EL (cell line): ENCODE results near the gene SCG5.

ENCODE experiments used
- DNase-seq: peaks from one replicate; pipeline ENCODE4 v3.0.0-alpha.2; 2016

SCG5 gene

DNA sequence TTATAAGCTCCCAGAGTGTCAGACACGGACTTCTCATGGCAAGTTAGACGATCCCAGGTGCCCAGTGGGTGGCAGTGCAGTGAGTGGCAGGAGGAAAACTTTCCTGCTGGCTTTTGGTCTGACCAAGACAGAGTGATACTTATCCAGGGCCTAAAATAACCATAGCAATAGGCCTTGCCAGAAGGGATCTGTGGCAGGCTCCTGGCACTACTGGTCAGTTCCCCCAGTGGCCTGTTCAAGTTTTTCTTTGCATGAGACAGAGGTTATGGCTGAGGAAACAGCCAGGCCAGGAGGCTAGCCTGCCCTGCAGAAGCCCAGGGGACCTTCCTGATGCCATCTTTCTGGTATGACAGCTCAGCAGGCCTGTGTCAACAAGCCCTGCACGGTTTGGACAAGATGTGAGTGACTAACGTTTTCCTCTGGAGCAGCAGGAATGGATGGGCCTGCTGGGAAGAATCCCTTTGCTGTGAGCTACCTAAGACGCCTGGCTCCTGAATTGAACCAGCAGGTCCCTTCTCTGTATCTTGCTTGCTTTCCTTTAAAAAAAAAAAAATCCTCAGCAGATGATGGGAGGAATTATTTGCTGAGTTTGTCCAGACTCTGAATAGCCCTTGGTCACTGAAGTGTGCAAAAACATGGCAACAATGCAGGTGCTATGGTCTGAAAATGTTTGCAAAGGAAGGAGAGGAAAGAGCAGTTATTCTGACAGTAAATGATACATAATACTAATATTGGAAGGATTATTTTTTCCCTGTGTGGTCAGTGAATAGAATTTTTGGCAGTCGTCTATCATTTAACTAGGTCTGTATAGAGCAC, 18.0 kb downstream of the SCG5 start:
- peak; percentile 71 for DNase-seq

- DNase-seq, result no peak
Measured at GRCh38 chr15:32663671-32664070, 22.2 kb downstream of the SCG5 start.

DNA sequence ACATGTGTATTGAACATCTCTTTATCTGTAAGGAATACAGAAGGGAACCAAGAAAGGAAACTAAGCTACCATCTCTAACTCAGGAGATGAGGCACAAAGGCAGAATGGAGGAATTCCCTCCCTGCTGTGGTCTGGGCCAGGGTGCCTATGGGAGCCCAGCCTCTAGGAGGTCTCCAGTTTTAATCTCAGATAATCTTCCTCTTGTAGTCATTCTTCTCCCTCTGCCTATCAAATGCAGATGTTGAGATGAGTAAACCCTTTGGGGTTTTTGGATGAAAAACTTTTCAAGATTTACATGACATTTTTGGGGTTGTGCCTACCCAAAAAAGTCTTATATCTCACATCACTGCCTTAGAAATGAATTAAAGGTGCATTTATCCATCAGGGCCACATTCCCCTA, 23.3 kb downstream of the SCG5 start:
- DNase-seq, result no peak

GRCh38 chr15:32667321-32667720, 25.8 kb downstream of the SCG5 start:
- DNase-seq, result no peak

DNA sequence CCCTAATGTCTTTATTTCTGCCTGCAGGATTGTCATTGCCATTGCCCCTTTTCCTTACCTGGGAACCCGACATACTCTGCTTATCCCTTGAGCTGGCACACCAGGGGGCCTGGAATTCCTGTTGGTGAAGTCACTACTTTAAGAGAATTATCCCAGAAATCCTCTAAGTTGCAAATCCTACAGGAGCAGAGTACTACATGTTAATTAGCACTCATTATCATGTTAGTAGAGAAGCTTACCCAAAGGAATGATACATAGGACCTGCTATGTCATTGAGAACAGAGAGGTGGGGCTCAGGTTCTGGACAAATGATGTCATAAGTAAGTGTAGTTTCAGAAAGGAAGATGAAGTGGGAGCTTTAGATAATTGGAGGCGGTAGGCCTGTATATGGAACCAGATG, 27.4 kb downstream of the SCG5 start:
- peak; percentile 30 for DNase-seq

DNA sequence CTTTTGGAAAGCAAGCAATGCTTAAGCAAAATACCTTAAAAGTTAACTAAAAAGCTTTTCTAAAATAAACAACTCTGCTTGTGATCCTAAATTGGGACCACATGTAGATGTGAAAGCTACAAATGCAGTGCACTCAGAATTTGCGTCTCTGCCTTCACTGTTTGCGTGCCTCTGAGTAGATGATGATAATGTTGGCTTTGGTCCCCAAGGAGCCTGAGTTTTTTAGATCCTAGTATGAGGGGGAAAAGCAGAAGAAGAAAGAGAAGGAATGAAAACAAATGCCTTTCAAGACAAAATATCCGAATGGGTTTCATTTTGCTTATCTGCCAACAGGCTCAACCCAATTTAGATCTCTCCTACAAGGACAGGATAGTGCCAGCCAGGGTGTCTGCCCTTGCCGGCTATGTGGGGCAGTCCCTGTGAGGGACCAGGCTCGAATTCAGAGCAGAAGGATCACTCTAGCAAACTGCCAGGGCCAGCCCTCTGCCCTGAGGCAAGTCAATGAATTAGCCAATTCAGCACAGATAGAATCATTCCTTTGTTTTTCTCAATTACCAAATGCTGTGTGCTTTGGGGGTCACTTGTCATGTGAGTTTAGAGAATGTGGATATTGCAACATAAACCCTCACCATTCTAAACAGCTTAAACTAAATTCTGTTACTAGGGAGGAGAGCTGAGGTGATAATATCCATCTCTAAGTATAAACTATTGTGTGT, 28.5 kb downstream of the SCG5 start:
- DNase-seq, result peak; percentile 82

DNA sequence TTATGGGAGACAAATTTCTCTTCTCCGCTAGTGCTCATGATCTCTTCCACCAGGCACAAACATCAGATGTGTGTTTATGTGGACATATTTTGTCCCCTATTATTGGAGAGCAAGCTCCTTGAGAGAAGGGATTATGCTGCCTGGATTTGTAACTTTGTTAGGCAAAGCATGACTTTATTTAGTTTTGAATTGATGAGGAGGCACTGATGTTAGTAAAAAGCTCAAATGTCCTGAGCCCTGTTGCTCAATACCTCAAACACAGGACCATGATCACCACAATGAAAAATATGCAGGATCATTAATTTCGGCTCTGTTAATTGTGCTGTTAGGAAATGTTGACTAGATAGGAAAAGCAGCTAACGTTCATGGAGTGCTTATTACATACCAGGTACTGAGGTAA, 29.1 kb downstream of the SCG5 start:
- DNase-seq, result no peak

GRCh38 chr15:32671339-32672325, 30.1 kb downstream of the SCG5 start:
- no peak for DNase-seq

- DNase-seq, result no peak
Measured at GRCh38 chr15:32674681-32675080, 33.2 kb downstream of the SCG5 start.

DNA sequence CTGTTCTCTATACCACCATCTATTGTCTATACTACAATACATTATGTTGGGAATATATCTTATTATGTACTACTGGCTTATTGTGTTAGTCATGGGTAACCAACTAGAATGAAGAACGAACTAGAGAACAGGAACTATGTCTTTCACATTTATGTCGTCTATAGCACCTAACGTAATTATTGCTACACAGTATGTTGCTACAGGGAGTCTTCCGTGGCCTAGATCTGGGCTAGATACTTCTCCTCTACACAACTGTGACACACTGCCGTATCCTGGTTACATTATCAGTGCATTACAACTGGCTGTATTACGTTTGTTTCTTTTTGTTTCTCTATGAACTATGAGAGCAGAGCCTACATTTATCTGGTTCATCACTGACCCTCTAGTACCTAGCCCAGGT, 34.0 kb downstream of the SCG5 start:
- DNase-seq, result no peak

GRCh38 chr15:32676169-32676568, 34.7 kb downstream of the SCG5 start:
- DNase-seq, result no peak

GRCh38 chr15:32677238-32677750, 35.8 kb downstream of the SCG5 start:
- DNase-seq, result no peak

DNA sequence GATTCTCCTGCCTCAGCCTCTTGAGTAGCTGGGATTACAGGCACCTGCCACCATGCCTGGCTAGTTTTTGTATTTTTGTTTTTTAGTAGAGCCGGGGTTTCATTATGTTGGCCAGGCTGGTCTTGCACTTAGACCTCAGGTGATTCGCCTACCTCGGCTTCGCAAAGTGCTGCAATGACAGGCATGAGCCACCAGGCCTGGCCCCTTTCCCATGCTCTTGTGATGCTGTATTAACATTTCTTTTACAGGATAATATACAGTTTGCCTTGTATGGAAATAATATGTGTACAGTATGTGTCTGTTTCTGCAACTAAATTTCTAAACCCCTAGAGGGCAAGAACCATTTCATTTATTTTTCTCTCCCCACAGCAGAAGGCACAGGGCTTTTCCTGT, 37.8 kb downstream of the SCG5 start:
- DNase-seq, result no peak

DNA sequence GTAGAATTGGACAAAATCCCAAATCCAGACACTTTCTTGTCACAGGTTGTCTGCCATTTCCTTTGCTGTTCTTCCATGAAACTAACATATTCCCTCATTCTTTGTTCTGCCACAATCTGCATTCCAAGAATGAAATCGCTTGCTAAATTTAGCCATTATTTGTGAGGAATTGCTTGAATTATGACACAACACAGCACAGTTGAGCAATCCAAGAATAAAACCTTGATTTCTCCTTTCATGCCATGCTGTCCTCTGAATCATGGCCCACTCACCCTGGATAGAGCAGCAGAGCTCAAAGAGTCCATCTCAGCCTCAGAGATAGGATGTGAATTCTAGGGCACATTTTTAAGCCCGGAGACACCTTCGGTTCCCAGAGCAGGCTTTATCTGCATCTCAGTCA, 41.1 kb downstream of the SCG5 start:
- DNase-seq, result peak; percentile 95

DNA sequence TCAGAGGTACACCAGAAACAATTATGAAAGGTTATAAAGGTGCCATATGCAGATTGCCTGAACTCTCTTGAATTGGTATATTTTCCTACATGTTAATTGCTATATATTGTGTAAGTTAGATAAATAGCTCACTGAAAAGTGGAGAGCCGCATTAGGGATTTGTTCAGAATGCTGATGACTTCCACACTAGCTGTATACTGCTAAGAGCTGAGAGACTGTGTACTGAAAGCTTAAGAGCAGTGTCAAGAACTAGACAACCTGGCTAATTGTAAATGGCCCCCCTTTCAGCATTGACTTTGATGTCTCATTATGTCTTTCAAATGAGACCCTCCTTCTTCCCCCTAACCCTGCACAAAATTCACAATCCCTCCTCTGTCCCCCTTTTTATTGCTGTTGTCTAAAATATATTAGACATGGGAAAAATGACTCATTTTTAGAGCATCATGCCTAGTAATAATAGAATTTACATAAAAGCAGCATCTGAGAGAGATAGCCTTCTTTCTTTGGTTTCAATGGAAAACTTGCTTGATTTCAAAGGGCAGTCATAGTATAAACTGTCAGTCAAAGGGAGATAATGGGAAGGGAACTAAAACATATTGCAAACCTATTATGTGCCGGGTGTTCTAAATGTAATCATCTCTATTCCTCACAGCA, 41.6 kb downstream of the SCG5 start:
- no peak for DNase-seq

- peak; percentile 95 for DNase-seq
Measured at GRCh38 chr15:32683906-32684584, 42.5 kb downstream of the SCG5 start.

DNA sequence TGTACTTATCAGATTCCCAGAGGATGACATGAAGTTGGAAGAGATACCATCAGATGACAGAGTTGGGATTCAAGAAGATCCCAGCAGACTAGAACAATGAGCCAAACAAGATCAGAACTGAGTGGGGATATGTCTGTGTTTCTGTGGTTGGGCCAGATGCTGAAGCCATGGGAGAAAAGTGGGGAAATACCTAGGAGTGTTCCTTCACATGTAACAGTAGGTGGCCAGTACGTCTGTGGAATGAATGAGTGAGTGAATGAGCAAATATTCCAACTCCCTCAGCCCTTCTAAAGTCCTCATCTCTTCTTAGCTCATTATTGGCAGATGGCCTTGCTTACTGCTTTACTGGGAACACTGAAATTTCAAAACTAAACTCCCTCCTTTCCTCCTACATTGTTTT, 44.1 kb downstream of the SCG5 start:
- DNase-seq, result no peak

DNA sequence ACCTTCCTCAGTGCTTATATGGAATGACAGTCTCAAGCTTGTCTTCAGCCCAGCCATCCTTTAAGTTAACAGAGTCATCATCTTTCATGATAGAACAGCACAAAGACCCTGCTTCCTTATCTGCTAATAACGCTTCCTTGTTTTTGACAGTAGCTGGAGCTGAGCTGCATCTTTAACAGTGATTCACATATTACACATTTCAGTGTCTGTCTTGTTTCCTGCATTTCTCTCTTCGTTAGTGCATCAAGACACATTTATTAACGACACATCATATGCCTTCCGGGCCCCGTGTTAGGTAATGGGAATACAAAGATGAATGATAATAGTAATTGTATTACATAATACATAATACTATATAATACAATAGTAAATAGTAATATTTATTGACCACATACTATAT, 46.0 kb downstream of the SCG5 start:
- DNase-seq, result peak; percentile 82

DNA sequence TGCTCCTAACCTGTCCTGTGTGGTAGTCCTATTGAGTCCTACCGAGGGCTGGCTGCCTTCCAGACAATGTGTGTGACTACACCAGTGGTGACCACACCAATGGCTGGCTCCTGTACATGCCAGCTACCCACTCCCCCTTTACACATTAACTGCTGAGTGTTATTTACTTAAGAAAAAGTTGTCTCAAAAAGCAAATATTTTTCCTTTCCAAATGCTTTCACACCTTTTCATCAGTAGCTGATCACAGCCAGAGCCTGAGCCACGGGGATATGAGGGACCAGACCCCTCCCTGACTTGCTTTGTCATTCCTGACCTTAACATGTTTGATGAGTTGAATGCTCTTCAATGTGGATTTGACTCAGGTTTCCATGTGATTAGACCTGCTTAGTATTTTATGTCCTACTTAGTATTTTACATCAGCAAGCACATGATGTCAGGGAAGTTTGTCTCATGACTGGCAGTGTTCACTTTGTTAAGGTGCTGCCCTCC, 46.7 kb downstream of the SCG5 start:
- DNase-seq, result peak; percentile 64

DNA sequence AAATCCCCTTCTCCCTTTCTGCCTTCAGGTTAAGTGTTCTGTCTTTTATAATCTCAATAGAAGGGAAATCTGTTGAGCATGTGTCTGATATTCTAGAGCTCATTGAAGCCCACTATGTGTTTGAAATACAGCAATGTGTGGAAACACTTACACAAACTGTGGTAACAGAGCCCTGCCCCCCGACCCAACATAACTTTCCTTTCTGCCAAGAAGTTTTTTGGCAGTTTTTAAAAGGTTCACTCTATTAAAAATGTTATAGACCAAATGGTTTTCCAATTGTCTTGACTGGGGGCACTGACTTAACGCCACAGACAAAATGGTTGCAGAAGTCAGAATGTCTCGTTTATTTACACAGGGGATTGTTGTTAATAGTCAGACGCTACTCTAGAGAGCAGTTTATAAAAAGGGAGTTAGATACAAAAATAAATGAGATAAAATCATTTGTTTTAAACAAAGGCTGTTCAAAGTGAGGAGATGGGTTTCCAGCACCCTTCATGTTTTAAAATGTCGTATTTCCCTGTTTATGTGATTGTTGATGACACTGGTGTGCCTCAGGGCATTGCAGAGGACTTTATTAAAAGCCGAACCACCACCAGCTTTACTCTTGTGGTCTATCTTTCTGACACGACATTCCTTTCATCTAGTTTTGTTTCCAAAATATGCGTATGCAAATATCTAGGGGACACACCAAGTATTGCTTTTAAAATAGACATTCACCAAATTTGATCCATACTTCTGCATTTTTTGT, 49.6 kb downstream of the SCG5 start:
- peak; percentile 50 for DNase-seq

- DNase-seq, result no peak
Measured at GRCh38 chr15:32691689-32692038, 50.2 kb downstream of the SCG5 start.
